GM18499 (cell line): ENCODE measurements around the gene CDHR3.

ENCODE experiments used
- ATAC-seq: cut with Tn5 transposase; IDR thresholded peaks from one replicate; pipeline ENCODE4 v1.9.1; 2021; ENCODE audit warnings: moderate number of reproducible peaks; ENCODE audit not compliant: insufficient read depth, unreplicated experiment

Gene CDHR3

DNA sequence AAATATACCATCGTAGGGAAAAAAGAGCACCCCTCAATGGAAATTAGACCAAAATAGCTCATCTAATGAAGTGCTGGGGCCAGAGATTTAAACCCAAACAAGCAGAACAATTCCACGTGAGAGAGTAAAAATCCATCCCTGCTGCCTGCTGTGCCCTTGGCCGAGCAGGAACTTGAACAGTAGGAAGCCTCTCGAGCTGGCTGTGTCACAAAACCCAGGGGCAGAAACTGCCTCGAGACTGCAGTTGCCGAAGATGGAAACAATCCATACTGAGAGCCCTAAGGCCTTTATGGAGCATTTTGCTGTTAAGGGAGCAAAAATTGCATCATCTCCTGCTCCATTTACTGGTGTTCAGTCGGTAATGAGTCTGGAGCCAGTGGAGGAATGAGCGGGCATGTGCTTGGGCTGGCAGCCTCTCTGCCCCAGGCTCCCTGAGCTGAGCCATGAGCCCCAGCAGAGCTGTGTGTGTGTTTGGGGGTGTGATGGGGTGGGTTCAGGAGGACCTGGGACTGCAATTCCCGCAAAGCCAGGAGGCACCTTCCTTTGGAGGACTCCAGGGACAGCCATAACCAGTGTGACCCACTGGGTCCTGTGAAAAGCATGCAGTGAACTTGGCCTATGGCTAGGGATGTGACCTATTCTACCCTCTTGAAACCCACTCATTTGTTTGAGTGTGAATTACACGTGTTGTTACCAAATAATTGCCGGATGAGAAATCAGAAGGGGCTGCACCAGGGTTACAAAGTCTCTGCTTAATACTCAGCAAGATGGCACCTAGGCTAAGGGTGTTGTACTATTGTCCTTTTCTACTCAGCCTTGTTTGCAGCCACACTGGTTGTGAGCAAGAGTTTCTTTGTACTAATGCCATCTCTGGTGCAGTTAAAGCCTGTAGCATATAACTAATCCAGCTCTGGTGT, 58.3 kb downstream of the CDHR3 start:
- no peak for ATAC-seq

DNA sequence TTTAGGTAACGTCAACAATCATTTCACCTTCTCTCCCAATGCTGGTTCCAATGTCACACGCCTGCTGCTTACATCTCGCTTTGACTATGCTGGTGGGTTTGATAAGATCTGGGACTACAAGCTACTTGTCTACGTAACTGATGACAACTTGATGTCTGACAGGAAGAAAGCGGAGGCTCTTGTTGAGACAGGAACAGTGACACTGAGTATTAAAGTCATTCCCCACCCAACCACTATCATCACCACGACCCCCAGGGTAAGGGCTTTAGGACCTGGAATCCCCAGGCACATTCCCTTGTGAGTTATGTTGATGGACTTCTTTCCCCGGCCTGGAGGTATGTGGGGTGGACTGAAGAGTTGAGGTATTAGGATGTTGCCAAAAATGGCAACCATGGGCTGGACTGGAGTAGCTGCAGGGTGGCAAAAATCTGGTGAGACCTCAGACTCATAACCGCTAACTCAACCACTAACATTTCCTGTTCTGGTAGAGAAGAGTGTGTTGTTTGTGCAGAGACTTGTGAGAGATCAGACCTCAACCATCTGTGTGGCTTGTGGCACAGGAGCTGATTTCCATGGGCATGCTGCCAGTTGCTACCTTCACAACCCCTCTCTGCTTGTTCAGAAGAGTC, 59.2 kb downstream of the CDHR3 start:
- no peak for ATAC-seq

DNA sequence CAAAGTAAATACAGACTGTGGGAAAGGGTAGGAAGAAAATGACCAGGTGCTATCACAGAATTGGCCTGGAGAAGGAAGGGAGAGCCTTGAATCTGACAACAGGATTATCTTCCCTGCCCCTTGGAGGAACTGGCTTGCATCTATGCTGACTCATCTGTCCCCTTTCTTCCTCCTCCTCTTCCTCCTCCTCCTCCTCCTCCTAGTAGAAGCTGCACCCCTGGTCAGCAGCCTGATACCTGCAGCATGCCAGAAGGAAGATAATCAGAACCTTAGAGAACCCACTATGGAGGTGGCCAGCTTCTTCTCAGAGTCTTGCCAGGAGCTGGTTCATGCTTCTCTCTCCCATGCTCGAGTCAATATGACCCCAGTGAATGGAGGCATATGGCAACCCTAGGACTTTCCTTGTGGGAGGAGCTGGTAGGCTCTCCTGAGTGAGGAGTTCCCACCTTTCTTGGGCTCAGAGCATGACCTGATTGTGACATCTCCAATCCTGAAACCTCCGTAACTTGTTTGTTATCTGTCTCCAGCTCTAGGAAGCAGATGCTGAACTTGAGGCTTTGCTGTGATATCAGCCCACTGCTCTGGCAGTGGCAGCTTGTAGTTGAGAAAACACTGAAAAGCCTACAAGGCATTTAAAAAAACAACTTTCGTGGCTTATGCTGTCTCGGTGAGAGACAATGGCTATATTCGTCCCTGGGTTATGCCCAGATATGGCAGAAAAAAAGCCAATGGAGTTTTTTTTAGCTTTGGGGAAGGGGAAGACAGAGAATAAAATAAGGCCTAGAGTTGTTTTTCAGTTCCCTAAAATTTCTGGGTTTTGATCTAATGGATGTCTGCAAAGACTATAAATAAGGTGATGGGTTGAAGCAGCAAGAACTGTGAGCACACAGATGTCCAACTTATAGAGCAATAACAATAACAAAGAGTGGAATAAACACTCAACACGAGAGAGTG, 60.6 kb downstream of the CDHR3 start:
- ATAC-seq, result no peak

DNA sequence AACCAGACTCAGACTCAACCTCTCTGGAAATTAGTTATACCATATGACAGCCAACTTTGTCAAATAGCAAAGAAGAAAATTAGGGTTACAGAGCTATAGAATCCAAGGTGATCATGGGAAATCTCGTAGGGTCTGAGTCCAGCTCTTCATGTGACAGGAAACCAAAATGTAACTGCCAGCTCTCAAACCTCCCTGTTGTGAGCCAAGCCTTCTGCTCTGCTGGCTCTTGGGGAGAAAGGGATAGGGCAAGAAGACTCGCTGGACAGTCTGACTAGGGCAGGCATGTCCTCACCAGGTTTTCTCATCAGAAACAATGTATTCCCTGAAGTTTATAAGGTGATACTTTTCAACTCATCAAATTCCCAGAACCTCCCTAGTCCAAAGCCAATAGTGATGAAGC, 63.0 kb downstream of the CDHR3 start:
- no peak for ATAC-seq

DNA sequence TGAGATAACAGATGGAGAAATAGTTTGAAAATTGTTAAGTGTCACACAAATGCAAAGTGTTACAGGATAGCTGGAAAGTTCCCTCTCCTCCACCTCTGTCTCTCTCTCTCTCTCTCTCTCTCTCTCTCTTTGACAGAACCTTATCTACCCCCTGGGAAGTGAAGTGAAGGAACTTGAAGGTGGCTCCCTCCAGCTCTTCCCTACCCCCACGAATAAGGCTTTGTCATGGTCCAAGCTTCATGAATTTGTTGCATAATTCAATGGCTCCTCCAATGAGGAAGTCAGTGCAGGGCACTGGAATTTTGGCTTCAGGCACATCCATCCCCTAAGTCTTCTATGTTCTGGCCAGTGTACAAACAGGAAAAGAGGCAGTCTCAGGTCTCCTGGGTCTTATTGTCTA, 66.4 kb downstream of the CDHR3 start:
- ATAC-seq, result no peak

DNA sequence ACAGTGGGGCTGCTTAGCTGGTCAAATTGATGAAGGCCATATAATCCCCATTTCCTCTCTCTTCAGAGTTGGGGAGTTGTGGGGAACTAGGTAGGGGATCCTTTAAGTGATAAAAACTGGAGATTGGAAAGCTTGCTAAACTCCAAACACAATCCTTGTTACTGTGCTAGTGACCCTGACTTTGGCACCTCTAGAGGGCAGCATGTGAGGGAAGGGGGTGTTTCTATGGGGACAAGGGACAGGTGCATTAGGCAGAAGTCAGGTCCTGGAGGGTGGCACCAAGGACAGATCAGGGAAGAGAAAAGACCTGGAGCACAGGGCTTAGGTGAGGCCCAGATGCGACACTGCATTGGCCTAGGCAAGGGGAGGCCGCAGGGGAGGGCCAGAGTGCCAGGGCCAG, 66.9 kb downstream of the CDHR3 start:
- no peak for ATAC-seq

DNA sequence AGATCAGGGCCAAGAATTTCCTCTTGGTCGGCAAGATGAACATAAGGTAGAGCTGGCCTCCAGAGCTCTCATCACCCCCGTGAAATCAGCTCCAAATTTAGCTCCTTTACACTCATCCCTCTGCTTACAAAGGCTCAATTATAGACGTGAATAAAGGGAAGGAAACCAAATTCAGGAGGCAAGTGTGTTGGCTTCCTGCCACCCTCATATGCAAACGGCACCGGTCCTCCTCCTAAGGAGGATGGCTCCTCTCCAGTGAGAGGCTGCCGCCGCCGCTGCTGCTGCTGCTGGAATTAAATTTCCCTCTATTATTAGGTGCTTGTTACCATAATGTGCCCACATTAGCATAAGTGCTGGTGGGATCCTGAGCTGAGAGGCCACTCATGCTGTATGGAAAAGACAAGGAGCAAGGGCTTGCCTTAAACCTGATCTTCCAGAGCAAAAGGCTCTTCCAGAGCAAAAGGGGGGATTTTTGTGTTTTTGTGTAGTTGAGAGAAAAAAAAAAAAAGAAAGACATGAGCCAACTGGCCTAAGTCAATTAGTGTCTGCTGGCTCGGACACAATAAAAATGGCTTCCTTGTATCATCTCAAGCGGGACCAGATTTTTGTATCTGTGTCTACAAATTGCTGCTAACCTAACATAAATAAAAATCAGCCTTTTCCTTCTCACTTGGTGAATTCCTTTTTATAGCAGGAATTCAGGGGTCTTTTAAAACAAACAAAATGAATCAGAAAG, 68.4 kb downstream of the CDHR3 start:
- no peak for ATAC-seq

DNA sequence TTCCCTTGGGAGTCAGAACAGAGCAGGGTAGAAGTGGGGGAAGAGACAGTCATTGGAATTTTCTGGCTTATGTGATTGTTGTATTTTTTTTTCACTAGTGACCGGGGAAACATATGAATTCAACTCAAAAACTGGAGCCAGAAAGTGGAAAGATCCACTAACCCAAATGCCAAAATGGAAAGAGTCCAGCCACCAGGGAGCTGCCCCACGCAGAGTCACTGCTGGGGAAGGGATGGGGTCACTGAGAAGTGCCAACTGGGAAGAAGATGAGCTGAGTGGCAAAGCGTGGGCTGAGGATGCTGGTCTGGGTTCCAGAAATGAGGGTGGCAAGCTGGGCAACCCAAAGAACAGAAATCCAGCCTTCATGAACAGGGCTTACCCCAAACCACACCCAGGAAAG, 69.2 kb downstream of the CDHR3 start:
- ATAC-seq, result no peak

DNA sequence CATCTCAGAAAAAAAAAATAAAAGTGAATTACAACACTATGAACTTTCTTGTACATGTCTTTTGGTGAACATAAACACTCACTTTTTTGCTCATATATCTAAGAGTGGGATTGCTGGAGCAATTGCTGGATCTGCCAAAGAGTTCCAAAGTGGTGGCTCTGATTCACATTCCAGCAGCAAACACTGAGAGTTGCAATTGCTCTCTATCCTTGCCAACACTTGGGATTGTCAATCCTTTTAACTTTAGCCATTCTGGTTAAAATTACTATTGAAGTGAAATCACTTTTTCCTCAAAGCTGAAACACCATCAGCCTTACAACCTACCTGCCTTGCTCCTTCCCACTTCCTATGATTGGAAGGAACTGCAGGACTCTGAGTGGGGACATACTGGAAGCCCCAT, 70.7 kb downstream of the CDHR3 start:
- ATAC-seq, result no peak

DNA sequence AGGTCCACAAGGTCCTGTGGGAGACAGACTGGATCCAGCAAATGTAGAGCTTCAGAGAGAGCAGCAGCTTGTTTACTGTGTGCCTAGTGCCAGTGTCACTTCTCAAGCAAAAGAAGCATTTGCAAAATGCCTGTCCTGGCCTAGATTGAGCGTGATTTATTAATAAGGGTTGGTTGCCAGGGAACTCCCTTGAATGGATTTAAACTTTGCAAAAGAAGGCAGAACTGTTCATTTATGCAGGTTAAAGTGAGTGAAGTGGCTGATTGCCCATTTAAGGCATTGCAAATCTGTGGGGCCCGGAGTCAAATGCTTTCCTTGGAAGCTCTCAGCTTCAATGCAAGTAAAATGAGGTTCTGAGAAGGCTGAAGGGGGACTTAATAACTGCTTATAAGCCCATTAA, 71.3 kb downstream of the CDHR3 start:
- ATAC-seq, result no peak

DNA sequence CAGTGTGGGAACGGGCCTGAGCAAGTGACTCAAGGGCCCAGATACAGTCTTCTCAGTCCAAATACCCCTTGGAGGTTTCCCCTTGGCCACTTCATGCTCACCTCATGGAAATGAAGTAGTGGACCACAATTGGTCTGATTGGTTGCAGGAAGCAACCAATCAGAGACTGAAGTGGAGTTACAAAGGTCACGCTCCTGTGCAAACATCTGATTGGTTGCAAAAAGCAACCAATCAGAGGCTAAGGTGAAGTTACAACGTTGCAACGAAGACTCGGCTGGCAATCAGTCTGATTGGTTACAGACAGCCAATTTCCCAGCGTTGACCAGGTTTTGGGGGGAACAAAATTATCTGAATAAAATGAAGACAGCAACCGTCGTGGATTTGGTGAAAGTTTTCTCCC, 72.5 kb downstream of the CDHR3 start:
- no peak for ATAC-seq

DNA sequence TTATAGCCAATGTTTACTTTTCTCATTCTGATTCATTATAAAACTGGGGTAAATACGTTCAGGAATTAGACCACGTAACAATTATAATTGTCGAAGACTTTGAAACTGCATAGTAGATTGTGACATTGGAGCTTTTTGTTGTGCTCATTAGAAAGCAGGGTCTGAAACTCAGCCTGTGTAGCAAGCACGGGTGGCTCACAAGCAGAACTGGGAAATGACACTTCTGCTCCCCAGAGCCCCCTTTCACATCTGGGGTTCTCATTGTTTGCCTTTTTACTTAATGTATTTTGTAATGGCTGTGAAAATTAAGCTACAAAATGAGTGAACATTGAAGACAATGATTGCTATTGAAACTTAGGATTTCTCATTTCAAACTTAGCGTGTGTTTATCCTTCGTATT, 72.9 kb downstream of the CDHR3 start:
- ATAC-seq, result no peak

DNA sequence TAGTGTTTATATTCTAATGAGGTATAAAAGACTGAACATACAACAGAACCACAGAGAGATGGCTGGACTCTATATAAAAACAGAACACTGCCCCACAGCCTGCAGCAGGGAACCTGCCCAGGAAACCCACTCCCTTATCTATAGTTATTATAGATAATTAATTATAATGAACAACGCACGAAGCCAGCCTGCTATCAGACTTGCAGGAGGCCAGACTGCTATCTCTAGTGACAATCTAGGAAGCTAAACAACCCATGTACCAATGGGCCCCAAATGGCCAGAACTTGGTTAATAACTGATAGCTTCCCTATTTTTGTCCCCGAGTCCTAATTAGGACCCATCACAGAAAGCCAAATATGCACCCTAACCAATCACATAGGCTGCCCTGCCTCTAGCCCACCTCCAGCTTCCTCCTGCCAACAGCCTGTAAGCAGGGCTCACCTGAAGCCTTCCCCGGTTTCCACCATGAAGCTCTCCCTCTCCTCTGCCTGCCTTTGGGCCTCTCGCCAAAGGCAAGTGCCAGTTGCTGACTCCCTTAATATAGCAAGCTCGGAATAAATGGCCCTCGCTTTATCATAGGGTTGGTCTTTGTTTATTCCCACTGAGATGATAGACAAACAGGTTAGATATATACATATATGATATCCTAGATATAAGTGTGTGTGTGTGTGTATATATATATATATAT, 74.6 kb downstream of the CDHR3 start:
- no peak for ATAC-seq

DNA sequence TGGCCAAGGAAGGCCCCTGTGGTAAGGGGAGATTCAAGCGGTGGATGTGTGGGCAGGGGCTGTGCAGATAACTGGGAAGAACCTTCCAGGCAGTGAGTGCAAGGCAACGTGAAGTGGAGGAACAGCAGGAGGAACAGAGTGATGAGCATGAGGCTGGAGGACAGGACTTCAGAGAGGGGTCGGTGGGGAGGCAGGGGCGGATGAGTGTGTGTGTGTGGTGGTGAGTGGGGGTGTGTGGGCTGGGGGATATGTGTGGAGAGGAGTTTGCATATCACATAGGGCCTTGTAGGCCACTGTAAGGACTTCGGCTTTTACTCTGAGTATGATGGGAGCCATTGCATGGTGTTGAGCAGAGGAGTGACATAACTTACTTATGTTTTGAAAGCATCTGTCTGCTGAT, 75.2 kb downstream of the CDHR3 start:
- no peak for ATAC-seq

DNA sequence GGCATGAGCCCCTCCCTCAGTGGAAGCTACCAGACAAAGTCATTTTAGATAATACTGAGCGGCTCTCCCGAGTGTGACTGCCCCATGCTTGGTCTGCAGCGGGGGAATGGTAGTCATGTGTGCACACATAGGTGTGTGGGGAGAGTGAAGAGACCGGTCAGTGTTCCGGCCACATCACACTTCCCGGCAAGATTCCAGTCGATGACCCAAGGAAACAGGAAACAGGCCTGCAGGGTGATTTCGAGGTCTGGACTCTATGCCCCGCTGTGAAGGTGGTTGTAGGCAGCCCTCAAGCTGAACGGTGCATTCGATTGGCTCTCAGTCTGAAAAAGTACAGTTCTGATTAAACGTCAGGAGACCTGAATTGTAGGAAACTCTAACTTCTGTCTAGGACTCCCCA, 75.9 kb downstream of the CDHR3 start:
- no peak for ATAC-seq

DNA sequence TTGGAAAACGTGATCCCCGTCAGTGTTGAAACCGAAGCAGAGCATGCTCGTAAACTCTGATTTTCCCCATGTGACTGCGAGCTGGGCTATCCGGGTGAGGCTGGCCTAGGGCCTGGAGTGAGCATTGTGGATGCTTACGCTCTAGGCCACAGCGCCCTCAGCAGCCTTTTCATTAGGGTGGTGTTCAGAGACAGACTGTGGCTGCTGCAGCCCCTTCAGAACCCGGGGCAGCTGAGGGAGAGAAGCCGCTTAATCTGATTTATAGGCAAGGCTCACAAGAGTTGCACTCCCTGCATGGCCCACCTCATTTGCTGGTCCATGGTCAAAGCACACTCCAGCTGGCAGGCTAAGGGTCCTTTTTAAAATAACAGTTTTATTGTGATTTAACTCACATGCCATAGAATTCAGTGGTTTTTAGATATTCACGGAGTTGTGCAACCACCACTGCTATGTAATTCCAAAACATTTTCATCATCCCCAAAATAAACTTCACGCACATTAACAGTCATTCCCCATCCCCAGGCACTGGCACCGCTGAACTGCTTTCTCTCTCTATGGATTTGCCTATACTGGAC, 76.5 kb downstream of the CDHR3 start:
- ATAC-seq, result no peak

DNA sequence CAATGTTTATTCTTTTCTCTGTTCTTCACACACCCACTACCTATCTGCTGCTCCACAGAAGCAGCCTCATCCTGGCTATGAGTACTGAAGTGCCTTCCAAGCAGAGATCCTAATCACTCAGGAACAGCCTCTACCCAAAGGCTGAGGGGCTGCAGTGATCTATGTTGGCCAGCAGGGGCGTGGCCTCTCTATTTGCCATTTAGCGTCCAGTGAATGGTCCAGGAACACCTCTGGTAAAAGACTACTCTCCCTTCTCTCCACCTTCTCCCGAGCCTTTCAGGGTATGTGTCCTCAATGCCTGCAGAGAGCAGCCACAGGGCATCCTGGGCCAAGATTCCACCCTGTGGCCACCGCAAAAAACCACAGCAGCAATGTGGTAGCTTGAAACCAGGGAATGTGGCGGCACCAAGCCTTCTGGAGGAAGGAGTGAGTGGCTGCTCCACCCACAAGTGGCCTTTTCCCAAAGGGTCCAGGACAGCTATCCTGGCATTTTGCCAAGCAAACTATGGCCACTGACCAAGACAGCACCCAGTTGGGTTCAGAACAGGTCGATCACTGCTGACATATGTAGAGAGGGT, 78.2 kb downstream of the CDHR3 start:
- no peak for ATAC-seq

DNA sequence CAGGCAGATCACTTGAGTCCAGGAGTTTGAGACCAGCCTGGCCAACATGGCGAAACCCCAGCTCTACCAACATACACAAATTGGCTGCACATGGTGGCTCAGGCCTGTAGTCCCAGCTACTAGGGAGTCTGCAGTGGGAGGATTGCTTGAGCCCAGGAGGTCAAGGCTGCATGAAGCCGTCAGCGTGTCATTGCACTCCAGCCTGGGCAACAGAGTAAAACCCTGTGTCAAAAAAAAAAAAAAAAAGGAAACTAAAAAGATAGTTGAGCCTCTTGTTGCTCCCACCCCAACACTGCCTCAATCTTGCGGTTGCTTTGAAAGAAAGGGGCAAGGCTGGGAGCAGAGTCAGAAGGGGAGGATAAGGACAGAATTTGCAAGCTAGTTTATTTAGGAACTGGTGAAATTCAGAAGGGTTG, 79.1 kb downstream of the CDHR3 start:
- no peak for ATAC-seq

DNA sequence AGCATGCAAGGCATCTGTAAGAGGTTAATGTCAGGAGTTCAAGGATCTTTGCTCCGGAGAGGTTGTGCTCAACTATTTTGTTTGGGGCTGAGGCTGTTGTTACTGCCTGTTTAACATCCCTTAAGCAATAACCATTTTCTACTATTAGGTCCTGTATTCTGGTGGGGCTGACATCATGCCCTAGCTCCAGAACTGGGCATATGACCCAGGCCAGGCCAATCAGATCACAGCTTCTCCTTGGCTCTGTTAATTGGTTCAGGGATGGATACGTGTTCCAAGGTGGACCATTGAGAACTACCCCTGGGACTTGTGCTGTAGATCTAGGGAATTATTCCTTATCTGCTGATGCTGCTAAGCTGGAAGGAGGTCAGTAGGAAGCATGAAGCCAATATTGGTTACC, 82.1 kb downstream of the CDHR3 start:
- no peak for ATAC-seq
